CD4-positive, alpha-beta memory T cell (primary cell): Measurements from ENCODE around the gene PAGE1. TPM values are rescaled to one million over a fixed set of nuclear protein-coding genes. Genes with fewer than 3 reads are reported as not detected.
"Not testable (repeated sequence)": the region's sequence is repeated elsewhere in the genome, so short reads cannot be mapped to it uniquely, and the experiment has no call there.

Experiments
- CTCF ChIA-PET: fragments of 350-600 bp; sonication (Branson Sonifier 250); formaldehyde crosslinking; loops from one replicate; lab custom pipeline; 2021; ENCODE audit warnings: inconsistent platforms; ENCODE audit not compliant: partially characterized antibody; lab: Charles Lee
- POLR2A ChIA-PET: fragments of 350-600 bp; sonication (Branson Sonifier 250); formaldehyde crosslinking; loops from one replicate; lab custom pipeline; 2021; ENCODE audit not compliant: partially characterized antibody; lab: Charles Lee
- DNase-seq, 5 donors: peaks; one replicate each; pipeline versions ENCODE4 v3.0.0 to v3.0.0-alpha.2; 2020 to 2022; ENCODE audit warnings: mixed read lengths in 1 of 5
- H3K27ac ChIP-seq: one replicate; pipeline ENCODE4 v1.7.0; 2013; ENCODE audit warnings: low read depth, low read length
- H3K27me3 ChIP-seq: 2 replicates; pipeline ENCODE4 v1.7.0; 2013; ENCODE audit warnings: mild to moderate bottlenecking, low read length, moderate library complexity; ENCODE audit not compliant: insufficient read depth
- H3K36me3 ChIP-seq: 2 replicates; pipeline ENCODE4 v1.7.0; 2013; ENCODE audit warnings: mild to moderate bottlenecking, low read length, moderate library complexity; ENCODE audit not compliant: insufficient read depth
- H3K4me1 ChIP-seq: 2 replicates; pipeline ENCODE4 v1.7.0; 2013; ENCODE audit warnings: mild to moderate bottlenecking, low read length, moderate library complexity; ENCODE audit not compliant: insufficient read depth
- H3K4me3 ChIP-seq, 2 donors: one replicate each; pipeline ENCODE4 v1.7.0; 2013; ENCODE audit warnings: low read length in 2 of 2, mild to moderate bottlenecking in 1 of 2
- H3K9me3 ChIP-seq, 2 donors: one replicate each; pipeline ENCODE4 v1.7.0; 2013; ENCODE audit warnings: low read length in 2 of 2, control low read depth in 1 of 2; ENCODE audit not compliant: control insufficient read depth in 1 of 2
- H3K27ac Mint-ChIP-seq, 7 donors: one replicate each; pipeline ENCODE4 v1.8.0; 2020 to 2021; ENCODE audit warnings: mixed read lengths in 7 of 7, mild to moderate bottlenecking in 6 of 7, inconsistent platforms in 3 of 7, moderate library complexity in 3 of 7
- H3K27me3 Mint-ChIP-seq, 2 donors: one replicate each; pipeline ENCODE4 v1.8.0; 2020 to 2021; ENCODE audit warnings: mixed read lengths in 2 of 2
- H3K36me3 Mint-ChIP-seq, 2 donors: one replicate each; pipeline ENCODE4 v1.8.0; 2020 to 2021; ENCODE audit warnings: mixed read lengths in 2 of 2, inconsistent platforms in 1 of 2, mild to moderate bottlenecking in 1 of 2
- H3K4me1 Mint-ChIP-seq, 4 donors: one replicate each; pipeline ENCODE4 v1.8.0; 2020 to 2021; ENCODE audit warnings: mixed read lengths in 4 of 4, mild to moderate bottlenecking in 1 of 4
- H3K4me3 Mint-ChIP-seq, 8 donors: one replicate each; pipeline ENCODE4 v1.8.0; 2020 to 2021; ENCODE audit warnings: mixed read lengths in 8 of 8, mild to moderate bottlenecking in 7 of 8, moderate library complexity in 6 of 8, inconsistent platforms in 3 of 8
- H3K9me3 Mint-ChIP-seq, 8 donors: one replicate each; pipeline ENCODE4 v1.8.0; 2020 to 2021; ENCODE audit warnings: mixed read lengths in 8 of 8, mild to moderate bottlenecking in 5 of 8, inconsistent platforms in 3 of 8, moderate library complexity in 1 of 8
- intact Hi-C: fragments of 100-400 bp; cut with micrococcal nuclease; formaldehyde crosslinking; loops from one replicate; pipeline ENCODE4 v1.15.1; 2023
- polyA plus RNA-seq, 2 donors: library from polyadenylated mRNA; unstranded; fragments of 300-500 nt; fragmentation: Illumina TruSeq; gene quantifications; one replicate each; pipeline ENCODE4 v1.2.3, GENCODE V29; 2021
- total RNA-seq, 2 experiments: library from RNA; stranded (reverse); gene quantifications; one replicate each; pipeline ENCODE4 v1.2.3, GENCODE V29; 2021

The PAGE1 gene
- total RNA-seq (not detected), polyA plus RNA-seq (not detected)

- Mint-ChIP-seq H3K36me3 (no peaks in the 10 kb centered on the region), H3K27ac (no peak within 1 kb of the TSS), H3K4me3 (no peak within 1 kb of the TSS), H3K27me3 (peaks cover 0 to 1% of the 10 kb centered on the region in 2 donors), H3K4me1 (peaks cover 0 to 2% (median 0%) of the 10 kb centered on the region in 4 donors), H3K9me3 (peaks cover 0 to 8% (median 0%) of the 10 kb centered on the region in 8 donors)
- no peak for DNase-seq
- intact Hi-C loops, result no loop called here
- Histone ChIP-seq H3K36me3 (no peaks in the 10 kb centered on the region), H3K4me3 (no peak within 1 kb of the TSS), H3K9me3 (no peaks in the 10 kb centered on the region), H3K27ac (no peak within 1 kb of the TSS), H3K27me3 (no peaks in the 10 kb centered on the region), H3K4me1 (no peaks in the 10 kb centered on the region)
- ChIA-PET CTCF (no interaction called here), POLR2A (no interaction called here)
Measured at GRCh38 chrX:49695276-49696180, at the start of gene PAGE1. Gene PAGE1, minus strand, starts transcription at chrX:49695984. Its CDS starts 1,214 bp downstream, at chrX:49694770.

- CTCF ChIA-PET, H3K9me3 Mint-ChIP-seq, H3K4me3 Mint-ChIP-seq, H3K36me3 ChIP-seq, intact Hi-C loops, H3K4me3 ChIP-seq, H3K9me3 ChIP-seq, H3K27ac Mint-ChIP-seq, H3K27me3 Mint-ChIP-seq, H3K4me1 ChIP-seq, POLR2A ChIA-PET, H3K27me3 ChIP-seq, H3K4me1 Mint-ChIP-seq, DNase-seq, H3K27ac ChIP-seq, H3K36me3 Mint-ChIP-seq: not testable (repeated sequence)
Measured at GRCh38 chrX:49741501-49741900, 45.7 kb upstream of the PAGE1 start.

- H3K27me3 Mint-ChIP-seq, result no peaks in the 10 kb centered on the region
Measured at GRCh38 chrX:49727847-49728246, 32.1 kb upstream of the PAGE1 start.

GRCh38 chrX:49726966-49727365 is 31.2 kb upstream of the PAGE1 start:
- Mint-ChIP-seq H3K27me3 (no peaks in the 10 kb centered on the region), H3K4me3 (no peak overlapping the region), H3K9me3 (peaks cover 0 to 2% (median 0%) of the 10 kb centered on the region in 8 donors), H3K4me1 (peaks cover 0 to 1% (median 0%) of the 10 kb centered on the region in 4 donors), H3K36me3 (no peaks in the 10 kb centered on the region), H3K27ac (no peak overlapping the region)
- ChIA-PET CTCF (no interaction called here), POLR2A (no interaction called here)
- no peaks in the 10 kb centered on the region for H3K9me3 ChIP-seq
- no peaks in the 10 kb centered on the region for H3K27me3 ChIP-seq
- no peak overlapping the region for H3K4me3 ChIP-seq
- no peaks in the 10 kb centered on the region for H3K36me3 ChIP-seq
- no peak overlapping the region for H3K27ac ChIP-seq
- DNase-seq, result peak in 1 of 5 donors; percentile 30
- intact Hi-C loops, result no loop called here
- no peaks in the 10 kb centered on the region for H3K4me1 ChIP-seq

More at GRCh38 chrX:49727847-49728246, 32.1 kb upstream of the PAGE1 start:
- Mint-ChIP-seq H3K27ac (no peak overlapping the region), H3K4me1 (peaks cover 0 to 1% (median 0%) of the 10 kb centered on the region in 4 donors), H3K36me3 (no peaks in the 10 kb centered on the region), H3K4me3 (no peak overlapping the region), H3K9me3 (no peaks in the 10 kb centered on the region)
- no peaks in the 10 kb centered on the region for H3K9me3 ChIP-seq
- no peaks in the 10 kb centered on the region for H3K4me1 ChIP-seq
- intact Hi-C loops, result no loop called here
- no peak for DNase-seq
- H3K36me3 ChIP-seq, result no peaks in the 10 kb centered on the region
- POLR2A ChIA-PET, result no interaction called here
- no peaks in the 10 kb centered on the region for H3K27me3 ChIP-seq
- no peak overlapping the region for H3K4me3 ChIP-seq
- H3K27ac ChIP-seq, result no peak overlapping the region
- CTCF ChIA-PET, result no interaction called here

- Histone ChIP-seq H3K27me3 (no peaks in the 10 kb centered on the region), H3K9me3 (no peaks in the 10 kb centered on the region), H3K4me1 (no peaks in the 10 kb centered on the region), H3K4me3 (no peak overlapping the region), H3K36me3 (no peaks in the 10 kb centered on the region), H3K27ac (no peak overlapping the region)
- Mint-ChIP-seq H3K4me3 (no peak overlapping the region), H3K9me3 (peaks cover 0 to 5% (median 0%) of the 10 kb centered on the region in 8 donors), H3K27ac (no peak overlapping the region), H3K27me3 (no peaks in the 10 kb centered on the region), H3K36me3 (no peaks in the 10 kb centered on the region), H3K4me1 (peaks cover 0 to 1% (median 0%) of the 10 kb centered on the region in 4 donors)
- intact Hi-C loops, result no loop called here
- no peak for DNase-seq
- POLR2A ChIA-PET, result no interaction called here
- CTCF ChIA-PET, result no interaction called here
Measured at GRCh38 chrX:49725923-49726904, 30.4 kb upstream of the PAGE1 start.

- CTCF ChIA-PET, result no interaction called here
- intact Hi-C loops, result no loop called here
- Mint-ChIP-seq H3K4me1 (peaks cover 0 to 1% (median 0%) of the 10 kb centered on the region in 4 donors), H3K36me3 (no peaks in the 10 kb centered on the region), H3K27ac (no peak overlapping the region), H3K27me3 (no peaks in the 10 kb centered on the region), H3K4me3 (no peak overlapping the region), H3K9me3 (peaks cover 0 to 5% (median 0%) of the 10 kb centered on the region in 8 donors)
- Histone ChIP-seq H3K36me3 (no peaks in the 10 kb centered on the region), H3K9me3 (no peaks in the 10 kb centered on the region), H3K27me3 (no peaks in the 10 kb centered on the region), H3K4me1 (no peaks in the 10 kb centered on the region), H3K4me3 (no peak overlapping the region), H3K27ac (no peak overlapping the region)
- DNase-seq, result no peak
- POLR2A ChIA-PET, result no interaction called here
Measured at GRCh38 chrX:49725401-49725800, 29.6 kb upstream of the PAGE1 start.

GRCh38 chrX:49720106-49720505 is 24.3 kb upstream of the PAGE1 start:
- H3K4me1 Mint-ChIP-seq, H3K27ac ChIP-seq, H3K27me3 Mint-ChIP-seq, DNase-seq, H3K36me3 Mint-ChIP-seq, H3K4me3 ChIP-seq, H3K27me3 ChIP-seq, H3K36me3 ChIP-seq, H3K4me3 Mint-ChIP-seq, intact Hi-C loops, H3K27ac Mint-ChIP-seq, CTCF ChIA-PET, H3K9me3 ChIP-seq, H3K9me3 Mint-ChIP-seq, POLR2A ChIA-PET, H3K4me1 ChIP-seq: not testable (repeated sequence)
